Fibroblast of villous mesenchyme (primary cell): ENCODE results near the gene RGS19. TPM values are rescaled to one million over a fixed set of nuclear protein-coding genes. Genes with fewer than 3 reads are reported as not detected.

Experiments used
- DNase-seq: peaks from one replicate; pipeline ENCODE4 v3.0.0-alpha.2; 2010; ENCODE audit warnings: low read depth
- H3K4me3 ChIP-seq: 2 replicates; pipeline ENCODE4 v1.5.1; 2011; ENCODE audit warnings: low read depth, mild to moderate bottlenecking, low read length
- total RNA-seq: library from RNA; depleted of rRNA; stranded (reverse); fragments of >200 nt; gene quantifications from 2 replicates; pipeline ENCODE4 v1.2.3, GENCODE V29; 2012
- TF ChIP-seq, protein P1 (sequence below): IDR thresholded peaks from 2 replicates; pipeline ENCODE4 v1.5.1; 2012; ENCODE audit warnings: low read depth, mild to moderate bottlenecking, low read length; ENCODE audit not compliant: insufficient read depth

The RGS19 gene
- total RNA-seq, 1 donor = 13.0 TPM

DNA sequence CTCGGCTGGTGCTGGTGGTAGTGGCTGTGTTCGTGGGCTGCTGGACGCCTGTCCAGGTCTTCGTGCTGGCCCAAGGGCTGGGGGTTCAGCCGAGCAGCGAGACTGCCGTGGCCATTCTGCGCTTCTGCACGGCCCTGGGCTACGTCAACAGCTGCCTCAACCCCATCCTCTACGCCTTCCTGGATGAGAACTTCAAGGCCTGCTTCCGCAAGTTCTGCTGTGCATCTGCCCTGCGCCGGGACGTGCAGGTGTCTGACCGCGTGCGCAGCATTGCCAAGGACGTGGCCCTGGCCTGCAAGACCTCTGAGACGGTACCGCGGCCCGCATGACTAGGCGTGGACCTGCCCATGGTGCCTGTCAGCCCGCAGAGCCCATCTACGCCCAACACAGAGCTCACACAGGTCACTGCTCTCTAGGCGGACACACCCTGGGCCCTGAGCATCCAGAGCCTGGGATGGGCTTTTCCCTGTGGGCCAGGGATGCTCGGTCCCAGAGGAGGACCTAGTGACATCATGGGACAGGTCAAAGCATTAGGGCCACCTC lies 19.2 kb upstream of the RGS19 start:
- no peak overlapping the region for H3K4me3 ChIP-seq
- TF ChIP-seq, protein P1, sequence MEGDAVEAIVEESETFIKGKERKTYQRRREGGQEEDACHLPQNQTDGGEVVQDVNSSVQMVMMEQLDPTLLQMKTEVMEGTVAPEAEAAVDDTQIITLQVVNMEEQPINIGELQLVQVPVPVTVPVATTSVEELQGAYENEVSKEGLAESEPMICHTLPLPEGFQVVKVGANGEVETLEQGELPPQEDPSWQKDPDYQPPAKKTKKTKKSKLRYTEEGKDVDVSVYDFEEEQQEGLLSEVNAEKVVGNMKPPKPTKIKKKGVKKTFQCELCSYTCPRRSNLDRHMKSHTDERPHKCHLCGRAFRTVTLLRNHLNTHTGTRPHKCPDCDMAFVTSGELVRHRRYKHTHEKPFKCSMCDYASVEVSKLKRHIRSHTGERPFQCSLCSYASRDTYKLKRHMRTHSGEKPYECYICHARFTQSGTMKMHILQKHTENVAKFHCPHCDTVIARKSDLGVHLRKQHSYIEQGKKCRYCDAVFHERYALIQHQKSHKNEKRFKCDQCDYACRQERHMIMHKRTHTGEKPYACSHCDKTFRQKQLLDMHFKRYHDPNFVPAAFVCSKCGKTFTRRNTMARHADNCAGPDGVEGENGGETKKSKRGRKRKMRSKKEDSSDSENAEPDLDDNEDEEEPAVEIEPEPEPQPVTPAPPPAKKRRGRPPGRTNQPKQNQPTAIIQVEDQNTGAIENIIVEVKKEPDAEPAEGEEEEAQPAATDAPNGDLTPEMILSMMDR = no peak
- DNase-seq = no peak

DNA sequence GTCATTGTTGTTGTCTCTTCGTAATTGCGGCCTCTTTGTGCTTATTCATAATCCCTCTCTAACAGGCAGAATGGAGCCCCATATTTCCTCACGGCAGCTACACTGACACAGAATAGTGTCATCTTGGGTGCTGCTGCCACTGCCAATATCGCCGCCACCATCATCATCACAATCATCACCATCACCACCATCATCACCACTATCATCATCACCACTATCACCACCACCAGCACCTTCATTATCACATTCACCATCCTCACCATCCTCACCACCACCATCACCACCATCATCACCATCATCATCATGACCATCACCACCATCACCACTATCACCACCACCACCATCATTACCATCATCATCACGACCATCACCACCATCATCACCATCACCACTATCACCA lies 17.2 kb upstream of the RGS19 start:
- DNase-seq = no peak
- no peak overlapping the region for H3K4me3 ChIP-seq
- TF ChIP-seq, protein P1 = no peak

DNA sequence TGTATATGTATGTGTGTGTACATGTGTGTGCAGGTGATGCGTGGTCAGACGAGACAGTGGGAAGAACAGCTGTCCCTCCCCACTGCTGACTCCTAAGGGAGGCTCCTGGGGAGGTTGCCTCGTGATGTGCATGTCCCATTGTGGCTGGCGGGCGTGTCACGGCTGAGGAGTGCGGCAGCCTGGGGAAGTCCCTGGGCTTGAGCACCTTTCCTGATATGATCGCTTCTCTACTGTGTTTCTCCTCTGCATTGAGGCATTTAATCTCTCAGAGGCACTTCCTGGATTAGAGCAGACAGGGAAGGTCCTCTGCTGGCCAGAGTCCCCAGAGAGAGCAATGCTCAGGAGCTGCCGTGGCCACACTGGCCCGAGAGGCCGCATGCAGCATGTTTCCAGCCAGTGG lies 16.6 kb upstream of the RGS19 start:
- DNase-seq = no peak
- TF ChIP-seq, protein P1 = no peak
- H3K4me3 ChIP-seq = no peak overlapping the region

DNA sequence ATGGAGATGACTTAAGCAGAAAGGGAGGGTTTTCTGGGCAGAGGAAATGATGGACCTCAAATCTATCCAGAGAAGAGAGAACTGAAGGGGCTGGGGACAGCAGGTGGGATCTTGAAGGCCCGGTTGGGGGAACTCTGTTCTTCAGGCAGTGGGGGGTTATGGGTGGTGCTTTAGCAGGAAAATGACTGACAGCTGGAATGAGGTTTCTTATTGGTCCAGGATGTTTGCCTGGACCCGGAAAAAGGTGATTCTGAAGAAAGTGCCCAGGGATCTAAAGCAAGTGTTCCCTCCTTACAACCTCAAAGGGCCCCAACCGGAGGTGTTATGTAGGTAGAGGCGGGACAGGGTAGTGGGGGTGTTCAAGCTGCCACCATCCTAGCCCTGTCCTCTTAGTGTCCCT lies 16.1 kb upstream of the RGS19 start:
- DNase-seq = no peak
- H3K4me3 ChIP-seq = no peak overlapping the region
- TF ChIP-seq, protein P1 = no peak

DNA sequence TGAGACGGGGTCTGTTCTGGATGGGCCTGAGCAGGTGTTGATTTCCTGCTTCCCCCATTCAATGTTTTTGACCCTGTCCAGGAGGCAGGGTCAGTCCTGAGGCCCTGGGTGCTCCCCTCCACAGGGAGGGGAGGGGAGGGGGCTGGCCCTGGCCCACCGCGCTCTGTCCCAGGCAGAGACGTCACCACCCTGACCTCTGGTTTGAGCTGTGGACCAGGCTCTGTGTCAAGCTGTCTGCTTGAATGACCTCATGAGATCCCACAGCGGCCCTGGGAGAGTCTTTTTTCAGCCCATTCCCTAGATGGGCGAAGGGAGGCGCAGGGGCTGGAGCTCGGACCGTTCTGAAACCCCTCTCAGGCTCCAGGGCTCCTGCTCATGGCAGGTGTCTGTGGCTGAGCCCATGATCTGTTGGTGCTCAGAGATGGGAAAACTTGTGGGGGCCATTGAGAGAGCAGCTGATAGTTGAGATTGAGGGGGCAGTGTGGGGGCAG lies 13.7 kb upstream of the RGS19 start:
- TF ChIP-seq, protein P1 = no peak
- DNase-seq = no peak
- H3K4me3 ChIP-seq = no peak overlapping the region

DNA sequence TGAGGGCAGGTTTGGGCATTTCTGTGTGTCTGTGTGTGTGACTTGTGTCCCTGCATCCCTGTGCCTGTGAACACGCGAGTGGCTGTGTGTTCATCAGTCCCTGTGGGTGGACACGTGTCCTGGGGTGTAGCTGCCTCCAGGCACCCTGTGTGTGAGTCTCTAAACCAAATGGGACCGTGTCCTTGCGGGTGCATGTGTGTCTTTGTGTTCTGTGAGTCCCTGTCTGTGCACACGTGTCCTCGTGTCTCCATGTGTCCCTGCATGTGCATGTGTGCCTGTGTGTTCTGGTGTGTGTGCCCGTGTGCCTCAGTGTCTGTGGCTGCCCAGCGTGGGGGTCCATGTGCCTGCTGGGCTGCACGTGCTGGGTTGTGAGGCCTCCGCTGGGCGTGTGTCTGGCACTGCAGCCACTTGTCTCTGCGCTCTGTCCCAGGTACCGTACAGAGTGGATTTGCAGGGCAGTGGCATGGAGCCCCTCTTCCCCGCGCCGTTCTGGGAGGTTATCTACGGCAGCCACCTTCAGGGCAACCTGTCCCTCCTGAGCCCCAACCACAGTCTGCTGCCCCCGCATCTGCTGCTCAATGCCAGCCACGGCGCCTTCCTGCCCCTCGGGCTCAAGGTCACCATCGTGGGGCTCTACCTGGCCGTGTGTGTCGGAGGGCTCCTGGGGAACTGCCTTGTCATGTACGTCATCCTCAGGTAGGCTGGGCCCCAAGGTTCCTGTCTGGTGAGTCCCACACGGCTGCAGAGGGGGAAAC lies 13.1 kb upstream of the RGS19 start:
- DNase-seq = no peak
- TF ChIP-seq, protein P1 = no peak
- no peak overlapping the region for H3K4me3 ChIP-seq
